Pancreas (tissue), 10 donors: ENCODE measurements around the gene FBXW4. TPM values are rescaled to one million over a fixed set of nuclear protein-coding genes. Genes with fewer than 3 reads are reported as not detected.

Experiments used
- ATAC-seq, 4 donors: fragments of 200-7000 bp; cut with Tn5 transposase; one replicate each; pipeline versions ENCODE4 v1.8.0 to v1.9.1; 2020; ENCODE audit warnings: mild to moderate bottlenecking in 4 of 4, moderate library complexity in 4 of 4
- DNase-seq, 6 donors: peaks; one replicate each; pipeline ENCODE4 v3.0.0-alpha.2; 2020
- FAIRE-seq: peaks from 2 replicates; lab custom pipeline; 2012; peaks lifted over from hg19 to GRCh38; lab: Jason Lieb, UNC
- H3K27ac ChIP-seq, 4 donors: fragments of 200-600 bp; sonication (generic); 1 replicate in 3 of 4; 2 replicates in 1 of 4; pipeline versions ENCODE4 v1.5.0 to v1.8.0; 2020
- H3K27me3 ChIP-seq, 4 donors: fragments of 200-600 bp; one replicate each; pipeline ENCODE4 v1.8.0; 2021
- H3K36me3 ChIP-seq, 3 donors: fragments of 200-600 bp; sonication (generic) in 1 of 3; one replicate each; pipeline versions ENCODE4 v1.5.0 to v1.8.0; 2020 to 2021
- H3K4me1 ChIP-seq, 3 donors: fragments of 200-600 bp; one replicate each; pipeline ENCODE4 v1.8.0; 2021
- H3K4me3 ChIP-seq, 4 donors: fragments of 200-600 bp; sonication (generic) in 2 of 4; one replicate each; pipeline versions ENCODE4 v1.5.0 to v1.8.0; 2020 to 2021
- H3K9me3 ChIP-seq, 4 donors: fragments of 200-600 bp; one replicate each; pipeline ENCODE4 v1.8.0; 2021
- WGBS, 2 donors: extraction: QIAGEN DNeasy Blood & Tissue Kit; methylation state at CpG; one replicate each; pipeline ENCODE4 v1.1.7; 2013; 5-methylcytosine and 5-hydroxymethylcytosine counted together
- intact Hi-C, 3 donors: fragments of 100-400 bp; cut with DNase I; formaldehyde crosslinking; loops; one replicate each; pipeline versions ENCODE4 v1.11.1 to v1.14.2; 2022
- polyA plus RNA-seq, 2 donors: library from polyadenylated mRNA; stranded (reverse); fragments of 200-250 nt; gene quantifications; one replicate each; pipeline ENCODE4 v1.2.3, GENCODE V29; 2013
- total RNA-seq, 6 donors: library from RNA; stranded (reverse); fragmentation: NEBNext Ultra II Directional in 4 of 6; extraction: Animal tissue kit (Norgen Biotek cat#: 25700) in 4 of 6; gene quantifications; one replicate each; pipeline versions ENCODE4 v1.2.1 to v1.2.4, GENCODE V29; 2021 to 2023
- TF ChIP-seq, protein P1 (sequence below), 4 donors: fragments of 200-600 bp; sonication (generic) in 3 of 4; IDR thresholded peaks; one replicate each; pipeline versions ENCODE4 v1.5.0 to v1.8.0; 2021; ENCODE audit warnings: antibody characterized with exemption in 4 of 4
- donor health status: healthy with polysubstance abuse.
- donor health status: DM: no; HTN: no; CAD: no; lungs with moderate emphysema.
- donor health status: DM: no; HTN: no; CAD: no.
- donor health status: control.
- donor health status: control.
- donor health status: Bipolar disorder and iron deficiency.
- donor health status: DM: yes; HTN: yes; CAD: no.
- donor health status: DM: no; HTN: no; CAD: no.
- donor health status: DM: no; HTN: no; CAD: no.
- donor health status: DM: yes; HTN: yes; CAD: no.

The FBXW4 gene
- total and polyA plus RNA-seq, 8 donors: 32.3 to 49.4 (median 40.0) TPM

DNA sequence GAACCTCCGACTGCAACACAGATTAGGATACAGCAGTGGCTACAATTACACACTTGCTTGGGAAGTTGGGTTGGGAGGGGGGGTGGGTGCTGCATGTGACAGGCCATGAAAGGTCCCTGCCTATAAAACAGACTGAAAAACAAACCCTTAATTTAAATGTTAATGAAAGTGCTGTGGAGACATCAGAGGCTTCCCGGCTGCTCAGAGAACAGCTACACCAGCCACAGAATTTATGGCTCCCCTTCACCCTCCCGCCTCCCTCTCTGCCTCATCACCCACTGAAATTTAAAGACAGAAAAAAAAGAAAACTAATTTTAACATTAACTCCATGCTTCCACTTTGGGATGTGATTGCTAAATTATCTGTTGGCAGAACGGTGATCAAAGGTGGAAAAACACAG is 34.7 kb downstream of the FBXW4 start:
- no peak for FAIRE-seq
- WGBS, 2 donors: 83 to 91% methylated on average over 4 of the region's 4 CpGs
- intact Hi-C loops: no loop called here

DNA sequence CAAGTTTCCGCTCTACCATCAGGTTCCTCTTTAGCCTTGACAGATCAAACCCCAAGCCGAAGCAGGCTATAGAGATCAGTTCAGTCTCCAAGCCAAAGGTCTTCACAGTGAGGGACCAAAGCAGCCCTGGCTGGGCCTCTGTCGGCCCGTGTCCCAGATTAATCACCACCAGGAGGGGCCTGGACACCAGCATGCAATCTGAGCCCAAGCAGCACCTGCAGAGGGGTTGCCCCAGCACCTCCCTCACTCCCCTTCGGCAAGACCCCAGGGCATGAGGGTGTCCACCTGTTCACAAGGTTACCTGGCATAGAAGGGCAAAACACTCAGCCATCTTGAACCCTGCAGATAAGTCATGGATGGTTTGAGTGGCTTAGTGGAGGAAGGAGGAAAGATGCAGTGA is 36.0 kb downstream of the FBXW4 start:
- Histone ChIP-seq H3K27ac (no peak overlapping the region), H3K36me3 (peaks cover 0 to 34% (median 0%) of the 10 kb centered on the region in 3 donors)
- no peak for FAIRE-seq

More for the DNA sequence above, 34.7 kb downstream of the FBXW4 start:
- Histone ChIP-seq H3K4me3 (no peak overlapping the region), H3K27me3 (no peaks in the 10 kb centered on the region), H3K27ac (no peak overlapping the region), H3K4me1 (no peaks in the 10 kb centered on the region), H3K9me3 (no peaks in the 10 kb centered on the region), H3K36me3 (peaks cover 0 to 34% (median 0%) of the 10 kb centered on the region in 3 donors)
- ATAC-seq (no peak), DNase-seq (no peak)
- TF ChIP-seq, protein P1, sequence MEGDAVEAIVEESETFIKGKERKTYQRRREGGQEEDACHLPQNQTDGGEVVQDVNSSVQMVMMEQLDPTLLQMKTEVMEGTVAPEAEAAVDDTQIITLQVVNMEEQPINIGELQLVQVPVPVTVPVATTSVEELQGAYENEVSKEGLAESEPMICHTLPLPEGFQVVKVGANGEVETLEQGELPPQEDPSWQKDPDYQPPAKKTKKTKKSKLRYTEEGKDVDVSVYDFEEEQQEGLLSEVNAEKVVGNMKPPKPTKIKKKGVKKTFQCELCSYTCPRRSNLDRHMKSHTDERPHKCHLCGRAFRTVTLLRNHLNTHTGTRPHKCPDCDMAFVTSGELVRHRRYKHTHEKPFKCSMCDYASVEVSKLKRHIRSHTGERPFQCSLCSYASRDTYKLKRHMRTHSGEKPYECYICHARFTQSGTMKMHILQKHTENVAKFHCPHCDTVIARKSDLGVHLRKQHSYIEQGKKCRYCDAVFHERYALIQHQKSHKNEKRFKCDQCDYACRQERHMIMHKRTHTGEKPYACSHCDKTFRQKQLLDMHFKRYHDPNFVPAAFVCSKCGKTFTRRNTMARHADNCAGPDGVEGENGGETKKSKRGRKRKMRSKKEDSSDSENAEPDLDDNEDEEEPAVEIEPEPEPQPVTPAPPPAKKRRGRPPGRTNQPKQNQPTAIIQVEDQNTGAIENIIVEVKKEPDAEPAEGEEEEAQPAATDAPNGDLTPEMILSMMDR (IDR thresholded peaks at IDR 0.05): no peak

DNA sequence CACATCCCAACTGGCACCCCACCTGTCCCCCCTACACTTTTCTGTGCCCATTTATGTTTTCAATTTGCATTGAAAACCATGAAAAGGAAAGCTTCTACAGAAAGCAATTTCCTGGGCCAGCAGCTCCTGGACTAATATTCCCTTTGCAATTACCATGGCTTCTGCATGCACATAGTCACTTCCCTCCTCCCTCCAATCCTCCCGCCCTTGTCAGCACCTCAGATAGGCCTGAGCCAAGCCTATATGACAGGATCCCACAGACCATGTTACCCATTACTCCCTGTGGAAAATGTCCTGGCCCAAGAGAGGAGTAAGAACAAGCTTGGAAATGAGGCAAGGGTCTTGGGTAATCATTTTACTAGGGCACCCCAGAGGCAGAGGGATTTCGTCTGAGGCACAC is 38.1 kb downstream of the FBXW4 start:
- Histone ChIP-seq H3K4me3 (no peak overlapping the region), H3K9me3 (no peaks in the 10 kb centered on the region), H3K27me3 (no peaks in the 10 kb centered on the region), H3K4me1 (no peaks in the 10 kb centered on the region), H3K36me3 (peaks cover 0 to 34% (median 0%) of the 10 kb centered on the region in 3 donors), H3K27ac (no peak overlapping the region)
- ATAC-seq: no peak
- FAIRE-seq: no peak
- 94 to 97% methylated on average over 2 of the region's 2 CpGs for WGBS, 2 donors
- intact Hi-C loops: no loop called here
- TF ChIP-seq, protein P1 (IDR thresholded peaks at IDR 0.05): no peak
- DNase-seq: no peak

More for the DNA sequence above, 36.0 kb downstream of the FBXW4 start:
- no peaks in the 10 kb centered on the region for H3K9me3 ChIP-seq
- no peaks in the 10 kb centered on the region for H3K4me1 ChIP-seq
- ATAC-seq (no peak), DNase-seq (no peak)
- intact Hi-C loops: no loop called here
- no peak overlapping the region for H3K4me3 ChIP-seq
- 83 to 85% methylated on average over 5 of the region's 5 CpGs for WGBS, 2 donors
- H3K27me3 ChIP-seq: no peaks in the 10 kb centered on the region
- TF ChIP-seq, protein P1 (IDR thresholded peaks at IDR 0.05): no peak

DNA sequence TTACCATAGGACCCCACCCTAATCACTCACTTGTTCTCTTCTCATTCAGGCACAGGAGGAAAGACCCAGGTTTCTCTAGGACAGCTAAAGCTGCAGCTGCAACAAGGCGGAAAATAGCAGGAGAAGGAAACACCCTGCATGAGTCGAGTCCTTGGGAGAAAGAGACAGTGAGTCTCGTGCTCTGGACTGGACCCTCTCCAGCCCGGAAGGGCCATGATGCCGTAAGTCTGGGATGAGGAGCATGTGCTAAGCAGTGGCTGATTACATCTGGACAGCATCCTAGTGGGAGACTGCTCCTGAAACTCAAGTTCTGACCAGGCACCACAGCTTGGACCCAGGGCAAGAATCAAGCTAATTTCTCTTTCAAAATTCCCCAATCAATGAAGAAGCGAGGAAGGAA is 39.4 kb downstream of the FBXW4 start:
- Histone ChIP-seq H3K27me3 (no peaks in the 10 kb centered on the region), H3K36me3 (peaks cover 0 to 38% (median 0%) of the 10 kb centered on the region in 3 donors), H3K9me3 (no peaks in the 10 kb centered on the region), H3K27ac (no peak overlapping the region), H3K4me1 (no peaks in the 10 kb centered on the region), H3K4me3 (no peak overlapping the region)
- DNase-seq: no peak
- 73 to 86% methylated on average over 6 of the region's 6 CpGs for WGBS, 2 donors
- ATAC-seq: no peak
- TF ChIP-seq, protein P1 (IDR thresholded peaks at IDR 0.05): no peak
- FAIRE-seq: no peak
- intact Hi-C loops: no loop called here

DNA sequence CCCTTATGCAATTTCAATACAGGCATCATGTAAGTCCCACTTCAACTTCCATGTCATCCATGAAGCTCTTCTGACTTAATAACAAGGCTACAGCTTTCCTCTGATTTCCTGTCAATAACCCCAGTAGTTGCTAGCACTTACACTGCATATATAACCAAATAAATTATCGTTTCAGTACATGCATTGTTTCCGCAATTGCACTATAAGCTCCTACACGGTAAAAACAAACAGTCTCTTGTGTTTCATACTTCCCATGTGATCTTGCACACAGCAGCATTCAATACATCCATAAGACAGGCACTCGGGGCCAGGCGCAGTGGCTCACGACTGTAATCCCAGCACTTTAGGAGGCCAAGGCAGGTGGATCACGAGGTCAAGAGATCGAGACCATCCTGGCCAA is 41.4 kb downstream of the FBXW4 start:
- DNase-seq (no peak), ATAC-seq (no peak), FAIRE-seq (no peak)
- no peaks in the 10 kb centered on the region for H3K4me1 ChIP-seq
- TF ChIP-seq, protein P1 (IDR thresholded peaks at IDR 0.05): no peak
- peaks cover 0 to 30% (median 0%) of the 10 kb centered on the region in 3 donors for H3K36me3 ChIP-seq
- WGBS, 2 donors: 91 to 92% methylated on average over 8 of the region's 8 CpGs
- no peaks in the 10 kb centered on the region for H3K27me3 ChIP-seq
- no peak overlapping the region for H3K4me3 ChIP-seq
- H3K27ac ChIP-seq: no peak overlapping the region
- intact Hi-C loops: no loop called here
- H3K9me3 ChIP-seq: no peaks in the 10 kb centered on the region
